Spleen (tissue), 11 donors: ENCODE data around the gene UNC13C. TPM values are rescaled to one million over a fixed set of nuclear protein-coding genes. Genes with fewer than 3 reads are reported as not detected.

Experiments
- DNase-seq: peaks from one replicate; pipeline ENCODE4 v3.0.0-alpha.2; 2020
- H3K27ac ChIP-seq, 8 donors: fragments of 200-600 bp; sonication (generic) in 7 of 8; 1 replicate in 4 of 8; 2 replicates in 4 of 8; pipeline versions ENCODE4 v1.5.0 to v1.8.0; 2016 to 2021; ENCODE audit warnings: inconsistent platforms in 4 of 8, mild to moderate bottlenecking in 4 of 8, moderate library complexity in 1 of 8
- H3K27me3 ChIP-seq, 7 donors: fragments of 200-600 bp; sonication (generic) in 6 of 7; replicated peaks in 1 of 7; 1 replicate in 4 of 7; 2 replicates in 3 of 7; pipeline versions ENCODE4 v1.5.0 to v1.8.0; 2016 to 2021; ENCODE audit warnings: inconsistent platforms in 3 of 7, mild to moderate bottlenecking in 1 of 7
- H3K36me3 ChIP-seq, 6 donors: fragments of 200-600 bp; sonication (generic) in 5 of 6; 1 replicate in 4 of 6; 2 replicates in 2 of 6; pipeline versions ENCODE4 v1.5.0 to v1.8.0; 2016 to 2021; ENCODE audit warnings: inconsistent platforms in 2 of 6
- H3K4me1 ChIP-seq, 6 donors: fragments of 200-600 bp; sonication (generic) in 5 of 6; 1 replicate in 3 of 6; 2 replicates in 3 of 6; pipeline versions ENCODE4 v1.5.0 to v1.8.0; 2016 to 2021; ENCODE audit warnings: inconsistent platforms in 3 of 6
- H3K4me3 ChIP-seq, 8 donors: fragments of 200-600 bp; sonication (generic) in 7 of 8; 1 replicate in 4 of 8; 2 replicates in 4 of 8; pipeline versions ENCODE4 v1.5.0 to v1.8.0; 2016 to 2021; ENCODE audit warnings: inconsistent platforms in 4 of 8, mild to moderate bottlenecking in 4 of 8, moderate library complexity in 2 of 8
- H3K9me3 ChIP-seq, 8 donors: fragments of 200-600 bp; sonication (generic) in 7 of 8; 1 replicate in 4 of 8; 2 replicates in 4 of 8; pipeline versions ENCODE4 v1.5.0 to v1.8.0; 2016 to 2021; ENCODE audit warnings: inconsistent platforms in 4 of 8
- POLR2A ChIP-seq, 3 donors: fragments of 450-650 bp; IDR thresholded peaks; one replicate each; pipeline ENCODE4 v1.5.1; 2017; ENCODE audit warnings: antibody characterized with exemption in 3 of 3, mild to moderate bottlenecking in 1 of 3
- POLR2AphosphoS5 ChIP-seq, 3 donors: sonication (generic); formaldehyde crosslinking; IDR thresholded peaks; one replicate each; pipeline ENCODE4 v1.5.1; 2017; ENCODE audit warnings: antibody characterized with exemption in 3 of 3
- WGBS, 5 donors: extraction: QIAGEN DNeasy Blood & Tissue Kit in 3 of 5; methylation state at CpG; one replicate each; pipeline versions ENCODE4 v1.1.5 to v1.1.7; 2013 to 2018; 5-methylcytosine and 5-hydroxymethylcytosine counted together
- intact Hi-C: fragments of 100-400 bp; cut with DNase I; formaldehyde crosslinking; loops from one replicate; pipeline ENCODE4 v1.15.0; 2023; ENCODE audit warnings: low total_unique reads
- polyA plus RNA-seq, 3 donors: library from polyadenylated mRNA; stranded (reverse); fragments of 200-250 nt; gene quantifications; one replicate each; pipeline ENCODE4 v1.2.1, GENCODE V29; 2013
- total RNA-seq, 7 donors: library from RNA; depleted of rRNA in 3 of 7; stranded (reverse); fragments of >200 nt in 3 of 7; fragmentation: NEBNext Ultra II Directional in 4 of 7; extraction: Animal tissue kit (Norgen Biotek cat#: 25700) in 4 of 7; gene quantifications; one replicate each; pipeline versions ENCODE4 v1.1.0 to v1.2.1, GENCODE V29; 2016 to 2021
- TF ChIP-seq, protein P1 (sequence below), 11 experiments: fragments of 200-600 bp in 7 of 11; fragments of 450-650 bp in 4 of 11; sonication (generic) in 4 of 11; IDR thresholded peaks in 8 of 11; conservative IDR thresholded peaks in 3 of 11; 1 replicate in 7 of 11; 2 replicates in 4 of 11; pipeline versions ENCODE4 v1.4.0 to v1.8.0; 2016 to 2021; ENCODE audit warnings: antibody characterized with exemption in 11 of 11, inconsistent platforms in 4 of 11, mild to moderate bottlenecking in 1 of 11
- donor health status: healthy with polysubstance abuse.
- donor health status: DM: no; HTN: no; CAD: no; lungs with moderate emphysema.
- donor health status: DM: no; HTN: no; CAD: no.
- donor health status: Bipolar disorder and iron deficiency.
- donor health status: healthy.
- donor health status: DM: no; HTN: no; CAD: no.
- donor health status: DM: yes; HTN: yes; CAD: no.

Gene UNC13C
- total and polyA plus RNA-seq, 10 donors, result 0.06 TPM; not detected in 9

DNA sequence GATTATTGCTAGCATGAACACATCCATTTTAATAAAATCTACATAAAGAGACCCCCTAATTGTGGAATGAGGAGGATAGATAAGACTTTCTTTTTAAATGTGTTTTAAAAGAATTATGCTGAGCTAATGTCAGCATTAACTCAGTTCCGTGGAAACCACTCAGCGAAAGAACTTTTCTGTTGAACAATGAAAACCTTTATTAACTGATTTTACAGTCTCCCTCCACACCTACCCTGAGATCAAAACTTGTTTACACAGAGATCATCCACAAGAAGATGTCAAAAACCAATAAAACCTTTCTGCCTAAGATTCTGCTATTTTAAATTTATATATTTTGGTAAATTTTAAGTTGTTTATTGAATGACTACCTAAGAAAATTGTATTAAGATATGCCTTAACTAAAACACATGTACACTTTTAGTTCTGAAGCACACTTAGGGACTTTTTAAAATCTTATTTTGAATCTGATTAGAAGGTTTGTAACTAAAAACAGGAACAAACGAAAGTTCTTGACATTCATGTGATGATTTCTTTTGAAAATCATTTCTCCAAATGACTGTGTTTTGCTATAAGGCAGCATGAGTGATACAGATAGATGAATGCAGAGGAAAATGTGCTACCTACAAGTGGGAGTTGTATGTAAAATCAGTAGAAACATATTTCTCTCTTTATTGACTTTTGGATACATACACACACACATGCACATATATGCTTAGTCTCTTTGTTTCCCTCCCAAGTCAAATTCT lies 369.0 kb downstream of the UNC13C start:
- no peaks in the 10 kb centered on the region for H3K36me3 ChIP-seq
- intact Hi-C loops, result no loop called here
- 52 to 79% (median 73%) methylated on average over 3 of the region's 3 CpGs for WGBS, 5 donors
- TF ChIP-seq, protein P1, sequence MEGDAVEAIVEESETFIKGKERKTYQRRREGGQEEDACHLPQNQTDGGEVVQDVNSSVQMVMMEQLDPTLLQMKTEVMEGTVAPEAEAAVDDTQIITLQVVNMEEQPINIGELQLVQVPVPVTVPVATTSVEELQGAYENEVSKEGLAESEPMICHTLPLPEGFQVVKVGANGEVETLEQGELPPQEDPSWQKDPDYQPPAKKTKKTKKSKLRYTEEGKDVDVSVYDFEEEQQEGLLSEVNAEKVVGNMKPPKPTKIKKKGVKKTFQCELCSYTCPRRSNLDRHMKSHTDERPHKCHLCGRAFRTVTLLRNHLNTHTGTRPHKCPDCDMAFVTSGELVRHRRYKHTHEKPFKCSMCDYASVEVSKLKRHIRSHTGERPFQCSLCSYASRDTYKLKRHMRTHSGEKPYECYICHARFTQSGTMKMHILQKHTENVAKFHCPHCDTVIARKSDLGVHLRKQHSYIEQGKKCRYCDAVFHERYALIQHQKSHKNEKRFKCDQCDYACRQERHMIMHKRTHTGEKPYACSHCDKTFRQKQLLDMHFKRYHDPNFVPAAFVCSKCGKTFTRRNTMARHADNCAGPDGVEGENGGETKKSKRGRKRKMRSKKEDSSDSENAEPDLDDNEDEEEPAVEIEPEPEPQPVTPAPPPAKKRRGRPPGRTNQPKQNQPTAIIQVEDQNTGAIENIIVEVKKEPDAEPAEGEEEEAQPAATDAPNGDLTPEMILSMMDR (IDR thresholded peaks at IDR 0.05 in 8 of 11, conservative IDR thresholded peaks at IDR 0.05 in 3 of 11), result no peak
- TF ChIP-seq POLR2A (IDR thresholded peaks at IDR 0.05) (no peak), POLR2AphosphoS5 (IDR thresholded peaks at IDR 0.05) (no peak)
- H3K27ac ChIP-seq, result no peak overlapping the region
- DNase-seq, result no peak
- no peaks in the 10 kb centered on the region for H3K4me1 ChIP-seq
- no peaks in the 10 kb centered on the region for H3K27me3 ChIP-seq
- no peak overlapping the region for H3K4me3 ChIP-seq
- H3K9me3 ChIP-seq, result peaks cover 0 to 6% (median 0%) of the 10 kb centered on the region in 8 donors

DNA sequence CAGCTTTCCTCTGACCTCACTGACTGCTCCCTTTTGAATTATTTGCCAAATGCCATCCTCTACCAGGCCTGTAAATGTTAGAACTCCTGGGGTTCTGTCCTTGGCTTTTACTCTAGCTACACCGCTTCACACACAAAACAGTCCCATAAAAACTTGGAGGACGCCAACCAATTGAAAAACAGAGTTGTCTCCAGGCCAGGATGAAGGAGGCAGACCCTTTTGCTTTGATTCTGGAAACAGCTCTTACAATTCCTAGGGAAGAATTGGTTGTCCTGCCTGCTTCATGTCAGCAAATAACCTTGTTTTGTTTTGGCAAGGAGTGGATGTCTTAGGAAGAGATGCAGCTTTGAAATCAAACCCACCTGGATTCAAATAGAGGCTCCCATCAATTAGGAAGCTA lies 375.5 kb downstream of the UNC13C start:
- WGBS, 5 donors, result 79 to 88% (median 83%) methylated on average over 2 of the region's 2 CpGs
- DNase-seq, result no peak
- Histone ChIP-seq H3K4me1 (no peaks in the 10 kb centered on the region), H3K4me3 (no peak overlapping the region), H3K36me3 (no peaks in the 10 kb centered on the region), H3K9me3 (peaks cover 0 to 14% (median 9%) of the 10 kb centered on the region in 8 donors), H3K27me3 (no peaks in the 10 kb centered on the region), H3K27ac (no peak overlapping the region)
- no peak for TF ChIP-seq POLR2AphosphoS5 (IDR thresholded peaks at IDR 0.05)
- TF ChIP-seq POLR2A (IDR thresholded peaks at IDR 0.05), result no peak
- TF ChIP-seq, protein P1 (IDR thresholded peaks at IDR 0.05 in 8 of 11, conservative IDR thresholded peaks at IDR 0.05 in 3 of 11), result no peak
- intact Hi-C loops, result no loop called here

DNA sequence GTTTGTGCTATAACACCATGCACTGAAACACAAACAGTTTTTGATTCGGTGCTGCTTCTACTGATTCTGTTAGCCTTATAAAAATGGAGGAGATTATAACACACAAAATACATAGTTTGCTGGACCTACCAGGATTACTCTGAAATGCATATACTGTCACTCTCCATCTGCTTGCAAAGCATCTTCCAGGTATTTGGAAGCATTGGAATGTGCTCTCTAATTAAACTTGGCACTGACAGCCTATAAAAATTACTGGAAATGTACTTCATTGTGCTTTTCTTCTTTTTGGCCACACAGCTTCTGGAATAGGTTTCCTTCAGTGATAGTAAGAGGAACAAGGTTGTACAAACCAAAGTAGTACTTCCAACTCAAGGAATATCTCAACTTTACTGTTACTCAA lies 376.1 kb downstream of the UNC13C start:
- WGBS, 5 donors, result 33 to 91% (median 86%) methylated on average over 1 of the region's 1 CpG
- no peak overlapping the region for H3K4me3 ChIP-seq
- H3K27ac ChIP-seq, result no peak overlapping the region
- peaks cover 0 to 20% (median 14%) of the 10 kb centered on the region in 8 donors for H3K9me3 ChIP-seq
- no peaks in the 10 kb centered on the region for H3K36me3 ChIP-seq
- intact Hi-C loops, result no loop called here
- no peaks in the 10 kb centered on the region for H3K27me3 ChIP-seq
- no peaks in the 10 kb centered on the region for H3K4me1 ChIP-seq
- TF ChIP-seq POLR2AphosphoS5 (IDR thresholded peaks at IDR 0.05) (no peak), POLR2A (IDR thresholded peaks at IDR 0.05) (no peak)
- TF ChIP-seq, protein P1 (IDR thresholded peaks at IDR 0.05 in 8 of 11, conservative IDR thresholded peaks at IDR 0.05 in 3 of 11), result no peak
- no peak for DNase-seq

DNA sequence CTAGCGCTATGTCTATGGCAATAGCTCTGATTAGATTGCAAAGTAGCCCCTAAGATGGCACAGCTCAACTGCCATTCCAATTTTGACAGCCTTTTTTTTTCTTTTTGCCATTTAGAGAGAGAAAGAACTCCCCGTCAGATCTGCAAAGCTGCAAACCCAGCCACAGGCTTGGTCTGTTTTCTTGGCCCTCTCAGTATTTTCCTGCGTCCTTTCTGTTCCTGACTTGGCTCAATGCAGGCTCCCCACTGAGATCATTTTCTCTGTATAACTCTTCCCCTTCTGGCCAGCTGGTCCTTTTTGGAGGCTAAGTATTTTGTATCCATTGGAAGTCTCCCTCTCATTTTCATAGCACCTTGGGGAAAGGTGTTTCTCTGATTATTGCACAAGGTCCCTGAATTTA lies 386.7 kb downstream of the UNC13C start:
- Histone ChIP-seq H3K4me1 (no peaks in the 10 kb centered on the region), H3K9me3 (peaks cover 4 to 30% (median 25%) of the 10 kb centered on the region in 8 donors), H3K27ac (no peak overlapping the region), H3K4me3 (no peak overlapping the region), H3K36me3 (no peaks in the 10 kb centered on the region), H3K27me3 (no peaks in the 10 kb centered on the region)
- 77 to 95% (median 83%) methylated on average over 3 of the region's 3 CpGs for WGBS, 5 donors
- no peak for DNase-seq
- intact Hi-C loops, result no loop called here
- TF ChIP-seq, protein P1 (IDR thresholded peaks at IDR 0.05 in 8 of 11, conservative IDR thresholded peaks at IDR 0.05 in 3 of 11), result no peak
- TF ChIP-seq POLR2AphosphoS5 (IDR thresholded peaks at IDR 0.05) (no peak), POLR2A (IDR thresholded peaks at IDR 0.05) (no peak)
